ENCODE data around the gene UGT1A8.

UGT1A8 gene

GRCh38 chr2:233818639-233819621, 201.5 kb downstream of the UGT1A8 start:
- Histone ChIP-seq H3K79me1 (ENCODE audit: low read depth, low read length) (no peaks in the 10 kb centered on the region), H4K91ac (ENCODE audit: low read depth, low read length, poor library complexity) (no peak overlapping the region), H3K4me1 (ENCODE audit: control insufficient read depth in 2 of 2, insufficient read depth in 1 of 2, low read depth in 1 of 2, low read length in 2 of 2) (peaks cover 0 to 2% of the 10 kb centered on the region in 2 donors), H2AK5ac (ENCODE audit: low read depth, low read length) (peak overlapping the region; percentile 49), H2BK120ac (ENCODE audit: low read depth, low read length) (no peak overlapping the region), H3K23ac (ENCODE audit: low read depth, low read length, poor library complexity) (no peak overlapping the region), H4K8ac (ENCODE audit: low read depth, low read length) (no peak overlapping the region), H3K14ac (ENCODE audit: low read length) (peak overlapping the region; percentile 42), H2BK5ac (ENCODE audit: low read length) (no peak overlapping the region), H2BK12ac (ENCODE audit: low read length) (no peak overlapping the region), H3K4me3 (ENCODE audit: low read length in 2 of 2) (no peak overlapping the region), H2AFZ (ENCODE audit: low read length) (no peak overlapping the region), H2BK15ac (ENCODE audit: low read length) (peak overlapping the region; percentile 35), H3K36me3 (replicated peaks in 1 of 2; ENCODE audit: control insufficient read depth in 2 of 2, insufficient read depth in 2 of 2, low read length in 2 of 2) (no peaks in the 10 kb centered on the region), H3K27ac (replicated peaks; ENCODE audit: low read length) (no peak overlapping the region), H3K18ac (ENCODE audit: low read length) (no peak overlapping the region), H3K4me2 (ENCODE audit: insufficient read depth, low read length, poor library complexity, severe bottlenecking) (no peak overlapping the region), H3K9ac (ENCODE audit: low read depth, low read length, poor library complexity) (no peak overlapping the region), H3K27me3 (ENCODE audit: control insufficient read depth in 3 of 3, insufficient read depth in 3 of 3, low read depth in 1 of 3, low read length in 3 of 3) (peaks cover 0 to 3% (median 0%) of the 10 kb centered on the region in 3 experiments), H3K4ac (ENCODE audit: low read length) (no peak overlapping the region), H3K9me3 (replicated peaks in 1 of 2; ENCODE audit: control insufficient read depth in 2 of 2, insufficient read depth in 1 of 2, low read depth in 1 of 2, low read length in 2 of 2) (no peaks in the 10 kb centered on the region)
- no peak for DNase-seq (ENCODE audit: low spot score)
- no CpG with 5 or more reads among the region's 17 CpGs for WGBS, 2 donors (ENCODE audit: extremely low coverage in 2 of 2, insufficient read length in 2 of 2, insufficient replicate concordance in 1 of 2)

GRCh38 chr2:233819884-233820773, 202.7 kb downstream of the UGT1A8 start:
- Histone ChIP-seq H3K9me3 (replicated peaks in 1 of 2; ENCODE audit: control insufficient read depth in 2 of 2, insufficient read depth in 1 of 2, low read depth in 1 of 2, low read length in 2 of 2) (no peaks in the 10 kb centered on the region), H2AK5ac (ENCODE audit: low read depth, low read length) (no peak overlapping the region), H2BK120ac (ENCODE audit: low read depth, low read length) (no peak overlapping the region), H3K36me3 (replicated peaks in 1 of 2; ENCODE audit: control insufficient read depth in 2 of 2, insufficient read depth in 2 of 2, low read length in 2 of 2) (no peaks in the 10 kb centered on the region), H3K27ac (replicated peaks; ENCODE audit: low read length) (no peak overlapping the region), H3K79me1 (ENCODE audit: low read depth, low read length) (no peaks in the 10 kb centered on the region), H2BK12ac (ENCODE audit: low read length) (no peak overlapping the region), H3K4me2 (ENCODE audit: insufficient read depth, low read length, poor library complexity, severe bottlenecking) (no peak overlapping the region), H3K4me1 (ENCODE audit: control insufficient read depth in 2 of 2, insufficient read depth in 1 of 2, low read depth in 1 of 2, low read length in 2 of 2) (peaks cover 0 to 2% of the 10 kb centered on the region in 2 donors), H2BK5ac (ENCODE audit: low read length) (peak overlapping the region; percentile 30), H2AFZ (ENCODE audit: low read length) (no peak overlapping the region), H2BK15ac (ENCODE audit: low read length) (no peak overlapping the region), H3K4ac (ENCODE audit: low read length) (no peak overlapping the region), H3K18ac (ENCODE audit: low read length) (peak overlapping the region; percentile 59), H3K23ac (ENCODE audit: low read depth, low read length, poor library complexity) (no peak overlapping the region), H4K91ac (ENCODE audit: low read depth, low read length, poor library complexity) (no peak overlapping the region), H3K4me3 (ENCODE audit: low read length in 2 of 2) (no peak overlapping the region), H3K14ac (ENCODE audit: low read length) (no peak overlapping the region), H3K9ac (ENCODE audit: low read depth, low read length, poor library complexity) (no peak overlapping the region), H3K27me3 (ENCODE audit: control insufficient read depth in 3 of 3, insufficient read depth in 3 of 3, low read depth in 1 of 3, low read length in 3 of 3) (peaks cover 0 to 3% (median 0%) of the 10 kb centered on the region in 3 experiments), H4K8ac (ENCODE audit: low read depth, low read length) (no peak overlapping the region)
- no peak for DNase-seq (ENCODE audit: low spot score)
- WGBS, 2 donors (ENCODE audit: extremely low coverage in 2 of 2, insufficient read length in 2 of 2, insufficient replicate concordance in 1 of 2): no CpG with 5 or more reads among the region's 18 CpGs

DNA sequence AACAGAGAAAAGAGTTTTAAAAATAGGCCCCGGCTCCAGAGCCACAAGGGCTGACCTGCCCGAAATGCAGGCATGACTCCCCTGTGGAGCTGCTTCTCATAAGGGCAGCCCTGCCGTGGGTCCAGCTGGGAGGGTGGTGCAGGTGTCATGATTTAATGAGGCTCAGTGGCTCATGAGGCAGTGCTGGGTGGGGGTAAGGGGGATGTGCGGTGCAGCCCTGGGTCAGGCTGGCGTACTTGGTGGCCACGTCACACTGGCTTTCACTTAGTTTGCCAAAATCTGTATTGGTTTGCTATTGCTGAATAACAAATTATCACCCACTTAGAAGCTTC, 203.3 kb downstream of the UGT1A8 start:
- no peak overlapping the region for H4K91ac ChIP-seq (ENCODE audit: low read depth, low read length, poor library complexity)
- no peak overlapping the region for H3K4me3 ChIP-seq (ENCODE audit: low read length in 2 of 2)
- H3K9ac ChIP-seq (ENCODE audit: low read depth, low read length, poor library complexity): no peak overlapping the region
- H4K8ac ChIP-seq (ENCODE audit: low read depth, low read length): no peak overlapping the region
- H2AFZ ChIP-seq (ENCODE audit: low read length): no peak overlapping the region
- H3K36me3 ChIP-seq (replicated peaks in 1 of 2; ENCODE audit: control insufficient read depth in 2 of 2, insufficient read depth in 2 of 2, low read length in 2 of 2): no peaks in the 10 kb centered on the region
- H3K18ac ChIP-seq (ENCODE audit: low read length): peak overlapping the region; percentile 27
- no peak overlapping the region for H3K23ac ChIP-seq (ENCODE audit: low read depth, low read length, poor library complexity)
- no peak for DNase-seq (ENCODE audit: low spot score)
- no peak overlapping the region for H2BK15ac ChIP-seq (ENCODE audit: low read length)
- H2AK5ac ChIP-seq (ENCODE audit: low read depth, low read length): no peak overlapping the region
- no peak overlapping the region for H3K4ac ChIP-seq (ENCODE audit: low read length)
- peaks cover 0 to 3% (median 0%) of the 10 kb centered on the region in 3 experiments for H3K27me3 ChIP-seq (ENCODE audit: control insufficient read depth in 3 of 3, insufficient read depth in 3 of 3, low read depth in 1 of 3, low read length in 3 of 3)
- no peak overlapping the region for H2BK12ac ChIP-seq (ENCODE audit: low read length)
- no peak overlapping the region for H3K14ac ChIP-seq (ENCODE audit: low read length)
- no peaks in the 10 kb centered on the region for H3K79me1 ChIP-seq (ENCODE audit: low read depth, low read length)
- no peaks in the 10 kb centered on the region for H3K9me3 ChIP-seq (replicated peaks in 1 of 2; ENCODE audit: control insufficient read depth in 2 of 2, insufficient read depth in 1 of 2, low read depth in 1 of 2, low read length in 2 of 2)
- peaks cover 0 to 2% of the 10 kb centered on the region in 2 donors for H3K4me1 ChIP-seq (ENCODE audit: control insufficient read depth in 2 of 2, insufficient read depth in 1 of 2, low read depth in 1 of 2, low read length in 2 of 2)
- no CpG with 5 or more reads among the region's 6 CpGs for WGBS, 2 donors (ENCODE audit: extremely low coverage in 2 of 2, insufficient read length in 2 of 2, insufficient replicate concordance in 1 of 2)
- no peak overlapping the region for H2BK120ac ChIP-seq (ENCODE audit: low read depth, low read length)
- no peak overlapping the region for H2BK5ac ChIP-seq (ENCODE audit: low read length)
- no peak overlapping the region for H3K4me2 ChIP-seq (ENCODE audit: insufficient read depth, low read length, poor library complexity, severe bottlenecking)
- no peak overlapping the region for H3K27ac ChIP-seq (replicated peaks; ENCODE audit: low read length)

DNA sequence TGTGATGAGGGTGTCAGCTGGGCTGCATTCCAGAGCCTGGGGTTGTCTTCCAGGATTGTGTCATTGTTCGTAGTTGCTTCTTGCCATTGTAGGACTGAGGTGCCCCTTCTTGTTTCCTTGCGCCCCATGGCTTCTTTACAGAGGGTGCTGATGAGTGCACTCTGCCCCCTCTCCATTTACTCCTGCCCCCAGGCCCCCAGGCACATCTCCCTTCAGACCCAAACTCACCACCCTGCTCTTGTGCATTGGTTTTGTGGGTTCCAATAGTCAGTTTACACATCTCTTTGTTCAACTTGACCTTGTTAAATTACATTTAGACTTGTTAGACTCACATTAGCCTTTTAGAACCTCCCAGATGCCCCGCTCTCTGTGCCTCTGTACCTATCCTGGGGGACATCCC, 203.8 kb downstream of the UGT1A8 start:
- Histone ChIP-seq H2AFZ (ENCODE audit: low read length) (no peak overlapping the region), H2BK5ac (ENCODE audit: low read length) (no peak overlapping the region), H2BK15ac (ENCODE audit: low read length) (no peak overlapping the region), H3K4me1 (ENCODE audit: control insufficient read depth in 2 of 2, insufficient read depth in 1 of 2, low read depth in 1 of 2, low read length in 2 of 2) (peaks cover 0 to 2% of the 10 kb centered on the region in 2 donors), H4K91ac (ENCODE audit: low read depth, low read length, poor library complexity) (no peak overlapping the region), H3K79me1 (ENCODE audit: low read depth, low read length) (no peaks in the 10 kb centered on the region), H3K27me3 (ENCODE audit: control insufficient read depth in 3 of 3, insufficient read depth in 3 of 3, low read depth in 1 of 3, low read length in 3 of 3) (peaks cover 0 to 3% (median 0%) of the 10 kb centered on the region in 3 experiments), H2BK12ac (ENCODE audit: low read length) (no peak overlapping the region), H3K27ac (replicated peaks; ENCODE audit: low read length) (no peak overlapping the region), H3K4me2 (ENCODE audit: insufficient read depth, low read length, poor library complexity, severe bottlenecking) (no peak overlapping the region), H3K36me3 (replicated peaks in 1 of 2; ENCODE audit: control insufficient read depth in 2 of 2, insufficient read depth in 2 of 2, low read length in 2 of 2) (no peaks in the 10 kb centered on the region), H3K23ac (ENCODE audit: low read depth, low read length, poor library complexity) (no peak overlapping the region), H3K4ac (ENCODE audit: low read length) (no peak overlapping the region), H3K9me3 (replicated peaks in 1 of 2; ENCODE audit: control insufficient read depth in 2 of 2, insufficient read depth in 1 of 2, low read depth in 1 of 2, low read length in 2 of 2) (no peaks in the 10 kb centered on the region), H3K18ac (ENCODE audit: low read length) (no peak overlapping the region), H3K9ac (ENCODE audit: low read depth, low read length, poor library complexity) (no peak overlapping the region), H3K4me3 (ENCODE audit: low read length in 2 of 2) (no peak overlapping the region), H3K14ac (ENCODE audit: low read length) (no peak overlapping the region), H2BK120ac (ENCODE audit: low read depth, low read length) (no peak overlapping the region), H4K8ac (ENCODE audit: low read depth, low read length) (no peak overlapping the region), H2AK5ac (ENCODE audit: low read depth, low read length) (no peak overlapping the region)
- no peak for DNase-seq (ENCODE audit: low spot score)
- WGBS, 2 donors (ENCODE audit: extremely low coverage in 2 of 2, insufficient read length in 2 of 2, insufficient replicate concordance in 1 of 2): no CpG with 5 or more reads among the region's 3 CpGs

All from neuronal stem cell (in vitro differentiated cells).